PFSK-1 (cell line): ENCODE results near the gene WNT3A.

Experiments
- POLR2AphosphoS5 ChIP-seq: IDR thresholded peaks from 2 replicates; pipeline ENCODE4 v1.6.1; 2012; ENCODE audit warnings: low read depth, mild to moderate bottlenecking, control low read depth, low read length, moderate library complexity
- SIN3A ChIP-seq: IDR thresholded peaks from 2 replicates; pipeline ENCODE4 v1.6.1; 2012; ENCODE audit warnings: mild to moderate bottlenecking, low read length, moderate library complexity, borderline replicate concordance; ENCODE audit not compliant: insufficient read depth
- TAF1 ChIP-seq: IDR thresholded peaks from 2 replicates; pipeline ENCODE4 v1.6.1; 2012; ENCODE audit warnings: low read length, control low read depth, borderline replicate concordance; ENCODE audit not compliant: insufficient read depth
- TF ChIP-seq, protein P1 (sequence below), 2 experiments: IDR thresholded peaks; 2 replicates each; pipeline versions ENCODE4 v1.6.1 to v1.8.0; 2011 to 2012; ENCODE audit warnings: low read depth in 2 of 2, low read length in 2 of 2, control low read depth in 1 of 2, inconsistent platforms in 1 of 2, mild to moderate bottlenecking in 1 of 2, moderate library complexity in 1 of 2; ENCODE audit not compliant: insufficient read depth in 1 of 2

DNA sequence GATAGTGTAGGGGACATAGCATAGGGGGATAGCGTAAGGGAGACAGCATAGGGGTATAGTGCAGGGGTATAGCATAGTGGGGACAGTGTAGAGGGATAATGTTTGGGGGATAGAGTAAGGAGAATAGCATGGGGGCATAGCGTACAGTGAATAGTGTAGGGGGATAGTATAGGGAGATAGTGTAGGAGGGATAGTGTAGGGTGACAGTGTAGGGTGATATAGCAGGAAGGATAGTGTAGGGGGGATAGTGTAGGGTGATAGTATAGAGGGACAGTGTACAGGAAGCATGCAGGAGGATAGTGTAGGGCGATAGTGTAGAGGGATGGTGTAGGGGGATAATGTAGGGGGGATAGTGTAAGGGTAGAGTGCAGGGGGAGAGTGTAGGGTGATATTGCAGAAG, 64.1 kb downstream of the WNT3A start:
- TF ChIP-seq, protein P1, sequence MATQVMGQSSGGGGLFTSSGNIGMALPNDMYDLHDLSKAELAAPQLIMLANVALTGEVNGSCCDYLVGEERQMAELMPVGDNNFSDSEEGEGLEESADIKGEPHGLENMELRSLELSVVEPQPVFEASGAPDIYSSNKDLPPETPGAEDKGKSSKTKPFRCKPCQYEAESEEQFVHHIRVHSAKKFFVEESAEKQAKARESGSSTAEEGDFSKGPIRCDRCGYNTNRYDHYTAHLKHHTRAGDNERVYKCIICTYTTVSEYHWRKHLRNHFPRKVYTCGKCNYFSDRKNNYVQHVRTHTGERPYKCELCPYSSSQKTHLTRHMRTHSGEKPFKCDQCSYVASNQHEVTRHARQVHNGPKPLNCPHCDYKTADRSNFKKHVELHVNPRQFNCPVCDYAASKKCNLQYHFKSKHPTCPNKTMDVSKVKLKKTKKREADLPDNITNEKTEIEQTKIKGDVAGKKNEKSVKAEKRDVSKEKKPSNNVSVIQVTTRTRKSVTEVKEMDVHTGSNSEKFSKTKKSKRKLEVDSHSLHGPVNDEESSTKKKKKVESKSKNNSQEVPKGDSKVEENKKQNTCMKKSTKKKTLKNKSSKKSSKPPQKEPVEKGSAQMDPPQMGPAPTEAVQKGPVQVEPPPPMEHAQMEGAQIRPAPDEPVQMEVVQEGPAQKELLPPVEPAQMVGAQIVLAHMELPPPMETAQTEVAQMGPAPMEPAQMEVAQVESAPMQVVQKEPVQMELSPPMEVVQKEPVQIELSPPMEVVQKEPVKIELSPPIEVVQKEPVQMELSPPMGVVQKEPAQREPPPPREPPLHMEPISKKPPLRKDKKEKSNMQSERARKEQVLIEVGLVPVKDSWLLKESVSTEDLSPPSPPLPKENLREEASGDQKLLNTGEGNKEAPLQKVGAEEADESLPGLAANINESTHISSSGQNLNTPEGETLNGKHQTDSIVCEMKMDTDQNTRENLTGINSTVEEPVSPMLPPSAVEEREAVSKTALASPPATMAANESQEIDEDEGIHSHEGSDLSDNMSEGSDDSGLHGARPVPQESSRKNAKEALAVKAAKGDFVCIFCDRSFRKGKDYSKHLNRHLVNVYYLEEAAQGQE (IDR thresholded peaks at IDR 0.05; ENCODE audit: insufficient read depth in 1 of 2, low read depth in 2 of 2, low read length in 2 of 2): no peak
- TF ChIP-seq TAF1 (no peak), POLR2AphosphoS5 (no peak), SIN3A (no peak)
